ENCODE data around the gene BTBD17. TPM values are rescaled to one million over a fixed set of nuclear protein-coding genes. Genes with fewer than 3 reads are reported as not detected.

BTBD17 gene
- total RNA-seq, 1 donor from 2014 or later = not detected

GRCh38 chr17:74317071-74317470 is 44.6 kb downstream of the BTBD17 start:
- peaks cover 19% of the 10 kb centered on the region for H3K27me3 Mint-ChIP-seq (ENCODE audit: low read depth)
- no peak for TF ChIP-seq CTCF (IDR thresholded peaks at IDR 0.05)
- no peaks in the 10 kb centered on the region for H3K36me3 Mint-ChIP-seq (ENCODE audit: low read depth)
- DNase-seq (ENCODE audit: low spot score) = no peak
- peaks cover 6% of the 10 kb centered on the region for H3K9me3 Mint-ChIP-seq (ENCODE audit: low read depth)
- H3K4me3 Mint-ChIP-seq (ENCODE audit: unreplicated experiment) = no peak overlapping the region
- H3K4me1 Mint-ChIP-seq (ENCODE audit: low read depth) = no peaks in the 10 kb centered on the region
- no peak overlapping the region for H3K27ac Mint-ChIP-seq (ENCODE audit: unreplicated experiment)

DNA sequence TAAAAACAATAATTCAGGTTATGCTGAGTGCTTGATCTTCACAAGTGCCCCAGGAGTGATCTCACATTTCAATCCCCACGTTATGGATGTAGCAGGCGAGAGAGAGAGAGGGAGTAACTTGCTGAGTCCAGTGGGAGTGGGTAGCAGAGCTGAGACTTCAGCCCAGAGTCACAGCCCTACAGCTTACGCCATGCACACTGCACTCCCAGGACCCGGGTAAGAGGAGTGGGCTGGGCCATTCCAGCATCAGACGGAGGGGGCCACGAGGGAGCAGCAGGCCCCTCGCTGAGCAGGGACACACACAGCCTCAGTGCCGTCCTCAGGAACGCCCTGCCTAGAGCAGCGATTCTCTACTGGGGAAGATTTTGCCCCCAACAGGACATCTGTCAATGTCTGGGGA is 45.4 kb downstream of the BTBD17 start:
- no peak for DNase-seq (ENCODE audit: low spot score)
- H3K9me3 Mint-ChIP-seq (ENCODE audit: low read depth) = peaks cover 6% of the 10 kb centered on the region
- TF ChIP-seq CTCF (IDR thresholded peaks at IDR 0.05) = no peak
- no peaks in the 10 kb centered on the region for H3K4me1 Mint-ChIP-seq (ENCODE audit: low read depth)
- no peaks in the 10 kb centered on the region for H3K36me3 Mint-ChIP-seq (ENCODE audit: low read depth)
- peaks cover 17% of the 10 kb centered on the region for H3K27me3 Mint-ChIP-seq (ENCODE audit: low read depth)
- no peak overlapping the region for H3K4me3 Mint-ChIP-seq (ENCODE audit: unreplicated experiment)
- H3K27ac Mint-ChIP-seq (ENCODE audit: unreplicated experiment) = no peak overlapping the region

DNA sequence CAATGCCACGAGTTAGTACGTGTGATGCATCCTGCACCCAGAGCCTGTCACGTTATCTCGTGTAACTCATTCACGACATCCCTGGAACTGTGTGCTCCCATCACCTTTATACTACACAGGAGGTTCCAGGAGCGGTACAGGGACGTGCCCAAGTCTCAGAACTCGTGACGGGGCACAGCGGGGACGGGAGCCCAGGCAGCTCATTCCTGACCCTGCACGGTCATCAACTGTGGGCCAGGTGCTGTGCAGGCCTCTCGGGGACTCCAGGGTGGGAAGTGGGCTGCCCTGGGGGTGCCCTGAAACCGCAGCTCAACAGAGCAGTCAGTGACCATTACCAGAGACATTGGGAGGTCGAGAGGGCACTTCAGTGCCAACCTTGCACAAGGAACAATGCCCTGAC is 46.8 kb downstream of the BTBD17 start:
- no peaks in the 10 kb centered on the region for H3K4me1 Mint-ChIP-seq (ENCODE audit: low read depth)
- H3K4me3 Mint-ChIP-seq (ENCODE audit: unreplicated experiment) = no peak overlapping the region
- peaks cover 8% of the 10 kb centered on the region for H3K27me3 Mint-ChIP-seq (ENCODE audit: low read depth)

GRCh38 chr17:74309902-74310301 is 51.8 kb downstream of the BTBD17 start:
- Mint-ChIP-seq H3K4me3 (ENCODE audit: unreplicated experiment) (no peak overlapping the region), H3K27ac (ENCODE audit: unreplicated experiment) (no peak overlapping the region), H3K4me1 (ENCODE audit: low read depth) (no peaks in the 10 kb centered on the region), H3K27me3 (ENCODE audit: low read depth) (peaks cover 8% of the 10 kb centered on the region), H3K9me3 (ENCODE audit: low read depth) (peaks cover 9% of the 10 kb centered on the region), H3K36me3 (ENCODE audit: low read depth) (no peaks in the 10 kb centered on the region)
- TF ChIP-seq CTCF (IDR thresholded peaks at IDR 0.05) = no peak
- DNase-seq (ENCODE audit: low spot score) = no peak

More for the DNA sequence above, 46.8 kb downstream of the BTBD17 start:
- TF ChIP-seq CTCF (IDR thresholded peaks at IDR 0.05) = no peak
- Mint-ChIP-seq H3K36me3 (ENCODE audit: low read depth) (no peaks in the 10 kb centered on the region), H3K27ac (ENCODE audit: unreplicated experiment) (no peak overlapping the region), H3K9me3 (ENCODE audit: low read depth) (peaks cover 6% of the 10 kb centered on the region)
- DNase-seq (ENCODE audit: low spot score) = no peak

- Mint-ChIP-seq H3K4me1 (ENCODE audit: low read depth) (no peaks in the 10 kb centered on the region), H3K27ac (ENCODE audit: unreplicated experiment) (no peak overlapping the region), H3K27me3 (ENCODE audit: low read depth) (peaks cover 6% of the 10 kb centered on the region), H3K36me3 (ENCODE audit: low read depth) (no peaks in the 10 kb centered on the region), H3K9me3 (ENCODE audit: low read depth) (peaks cover 9% of the 10 kb centered on the region), H3K4me3 (ENCODE audit: unreplicated experiment) (no peak overlapping the region)
- TF ChIP-seq CTCF (IDR thresholded peaks at IDR 0.05) = no peak
- DNase-seq (ENCODE audit: low spot score) = no peak
Measured at GRCh38 chr17:74307984-74308773, 53.5 kb downstream of the BTBD17 start.

Other genes with a start within 250 kb of the BTBD17 start
- gene RPL38, start 158.2 kb downstream of the BTBD17 start, total RNA-seq = 539 to 625 TPM (median 549 TPM) in 3 replicates
- gene TTYH2, start 148.3 kb downstream of the BTBD17 start, total RNA-seq = 1.6 to 2.1 TPM (median 1.9 TPM) in 3 replicates
- gene DNAI2, start 87.6 kb downstream of the BTBD17 start, total RNA-seq = not detected in 3 replicates
- gene KIF19, start 35.6 kb downstream of the BTBD17 start, total RNA-seq = not detected in 3 replicates
- gene GPR142, start 5.6 kb upstream of the BTBD17 start, total RNA-seq = not detected in 3 replicates
- 18.0 to 47.8 TPM (median 47.0 TPM) in 3 replicates for gene GPRC5C, start 70.2 kb upstream of the BTBD17 start, total RNA-seq
- gene CD300A, start 104.8 kb upstream of the BTBD17 start, total RNA-seq = not detected in 3 replicates
- not detected in 3 replicates for gene CD300LB, start 169.6 kb upstream of the BTBD17 start, total RNA-seq
- not detected in 3 replicates for gene CD300C, start 184.2 kb upstream of the BTBD17 start, total RNA-seq
- not detected in 3 replicates for gene CD300H, start 205.6 kb upstream of the BTBD17 start, total RNA-seq
- gene CD300LD, start 230.4 kb upstream of the BTBD17 start, total RNA-seq = not detected in 3 replicates

Measured in chondrocyte (in vitro differentiated cells).